22Rv1 (cell line): ENCODE data around the gene MSLN.

Experiments
- H3K27ac ChIP-seq: fragments of 450-650 bp; 2 replicates; pipeline ENCODE4 v1.5.1; 2017
- CTCF ChIP-seq: fragments of 450-650 bp; IDR thresholded peaks from 2 replicates; pipeline ENCODE4 v1.5.1; 2017; ENCODE audit warnings: mild to moderate bottlenecking
- ZFX ChIP-seq: fragments of 450-650 bp; IDR thresholded peaks from 2 replicates; pipeline ENCODE4 v1.6.1; 2017; ENCODE audit warnings: antibody characterized with exemption, borderline replicate concordance

MSLN gene

GRCh38 chr16:776824-777223 is 16.3 kb downstream of the MSLN start:
- H3K27ac ChIP-seq, result no peak overlapping the region
- TF ChIP-seq CTCF (no peak), ZFX (no peak)

DNA sequence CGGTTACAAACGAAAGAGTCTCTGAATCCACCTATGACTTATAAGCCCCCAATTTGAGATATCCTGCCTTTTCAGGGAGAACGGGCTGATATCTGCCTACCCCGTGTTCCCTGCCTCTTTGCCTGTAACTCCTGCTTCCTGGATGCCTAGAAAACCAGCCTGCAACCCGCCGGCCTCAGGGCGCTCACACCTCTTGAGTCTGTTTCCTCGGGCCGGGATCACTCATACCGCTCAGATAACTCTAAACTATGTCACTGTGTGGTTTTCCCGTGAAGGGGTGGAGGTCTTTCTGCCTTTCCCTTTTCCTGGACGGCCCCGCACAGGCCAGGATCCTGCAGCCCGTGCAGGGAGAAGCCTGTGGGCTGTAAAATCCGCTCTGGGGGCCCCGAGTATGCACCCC is 17.3 kb downstream of the MSLN start:
- H3K27ac ChIP-seq, result no peak overlapping the region
- no peak for TF ChIP-seq ZFX
- TF ChIP-seq CTCF, result no peak

- no peak overlapping the region for H3K27ac ChIP-seq
- no peak for TF ChIP-seq CTCF
- TF ChIP-seq ZFX, result no peak
Measured at GRCh38 chr16:778447-778846, 17.9 kb downstream of the MSLN start.

DNA sequence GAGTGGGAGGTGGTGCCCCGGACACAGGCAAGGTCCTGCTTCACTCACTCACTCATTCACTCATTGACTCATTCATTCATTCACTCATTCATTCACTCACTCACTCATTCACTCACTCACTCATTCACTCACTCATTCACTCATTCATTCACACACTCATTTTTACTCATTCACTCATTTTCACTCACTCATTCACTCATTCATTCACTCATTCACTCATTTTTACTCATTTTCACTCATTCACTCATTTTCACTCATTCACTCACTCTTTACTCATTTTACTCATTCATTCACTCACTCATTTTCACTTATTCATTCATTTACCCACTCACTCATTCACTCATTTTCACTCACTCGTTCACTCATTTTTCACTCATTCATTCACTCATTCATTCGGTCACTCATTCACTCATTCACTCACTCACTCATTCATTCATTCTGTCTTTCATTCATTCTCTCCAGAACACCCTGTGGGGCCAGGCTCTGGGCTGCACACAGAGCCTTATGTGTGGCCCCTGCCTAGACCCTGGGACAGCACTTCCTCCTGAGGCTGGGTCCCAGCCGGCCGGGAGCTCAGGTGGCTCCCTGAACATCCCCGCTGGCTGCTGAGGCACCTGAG is 18.5 kb downstream of the MSLN start:
- no peak overlapping the region for H3K27ac ChIP-seq
- no peak for TF ChIP-seq ZFX
- no peak for TF ChIP-seq CTCF

DNA sequence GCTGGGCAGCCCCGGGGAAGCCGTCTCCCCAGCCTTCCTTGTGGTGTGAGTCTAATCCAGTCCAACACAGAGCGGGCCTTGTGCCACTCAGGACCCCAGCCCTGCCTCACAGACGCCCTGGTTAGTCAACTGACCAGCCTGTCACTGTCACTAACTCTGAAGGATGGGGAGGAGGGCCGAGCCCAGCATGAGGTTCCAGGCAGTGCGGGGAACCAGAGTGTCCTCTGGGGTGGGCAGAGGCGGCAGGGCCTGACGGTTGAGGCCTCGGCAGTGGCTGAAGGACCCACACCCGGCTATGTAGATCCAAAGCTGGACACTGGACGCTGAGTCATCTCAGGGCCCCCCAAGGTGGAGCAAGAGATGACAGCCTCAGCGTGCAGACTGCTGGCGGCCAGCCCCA is 19.0 kb downstream of the MSLN start:
- TF ChIP-seq ZFX (no peak), CTCF (no peak)
- H3K27ac ChIP-seq, result no peak overlapping the region

DNA sequence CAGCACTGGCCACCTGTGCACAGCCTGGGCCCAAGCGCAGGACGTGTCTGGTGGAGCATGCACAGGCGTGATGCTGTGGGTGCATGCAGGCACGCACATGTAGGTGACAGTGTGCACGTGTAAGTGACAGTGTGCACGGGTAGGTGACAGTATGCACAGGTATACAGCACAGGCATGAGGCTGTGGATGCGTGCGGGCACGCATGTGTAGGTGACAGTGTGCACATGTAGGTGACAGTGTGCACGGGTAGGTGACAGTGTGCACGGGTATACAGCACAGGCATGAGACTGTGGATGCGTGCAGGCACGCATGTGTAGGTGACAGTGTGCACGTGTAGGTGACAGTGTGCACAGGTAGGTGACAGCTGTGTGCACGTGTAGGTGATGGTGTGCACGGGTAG is 19.8 kb downstream of the MSLN start:
- TF ChIP-seq ZFX (no peak), CTCF (no peak)
- H3K27ac ChIP-seq, result no peak overlapping the region

DNA sequence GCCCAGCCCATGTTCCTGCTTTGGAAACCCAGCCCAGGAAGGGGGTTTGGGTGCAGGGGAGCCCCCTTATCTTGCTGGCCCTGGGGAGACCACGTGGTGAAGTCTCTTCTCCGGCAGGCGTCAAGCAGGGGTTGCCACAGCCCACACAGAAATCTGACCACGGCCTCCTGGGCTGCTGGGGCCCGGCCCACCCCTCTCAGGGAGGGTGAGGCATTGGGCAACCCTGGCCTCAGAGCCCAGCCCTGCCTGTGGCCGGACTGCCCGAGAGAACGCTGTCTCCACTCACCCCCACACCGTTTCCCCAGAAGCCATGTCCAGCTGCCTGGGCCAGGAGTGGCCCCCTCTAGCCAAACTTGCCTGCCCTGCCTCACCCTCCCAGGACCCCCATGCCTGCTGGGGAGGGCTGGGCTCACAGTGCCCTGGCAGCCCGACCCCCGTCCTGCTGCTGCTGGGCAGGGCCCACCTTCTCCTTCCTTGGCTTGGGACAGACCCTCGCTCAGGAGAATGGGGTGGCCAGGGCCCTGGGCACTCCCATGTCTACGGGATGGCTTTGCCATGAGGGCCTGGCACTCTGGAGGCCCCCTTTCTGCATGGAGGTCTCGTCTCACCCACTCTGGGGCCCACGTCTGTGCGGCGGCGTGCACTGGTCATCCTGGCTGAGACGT is 20.9 kb downstream of the MSLN start:
- no peak overlapping the region for H3K27ac ChIP-seq
- no peak for TF ChIP-seq ZFX
- TF ChIP-seq CTCF, result no peak
